GM12865 (cell line): ENCODE measurements around the gene TRMT1.

Experiments used
- DNase-seq: peaks from one replicate; pipeline ENCODE4 v3.0.0; 2010; ENCODE audit warnings: low read depth
- H3K4me3 ChIP-seq: 2 replicates; pipeline ENCODE4 v1.5.1; 2011; ENCODE audit warnings: mild to moderate bottlenecking, low read depth, low read length, control low read depth
- CTCF ChIP-seq: IDR thresholded peaks from 2 replicates; pipeline ENCODE4 v1.5.1; 2011; ENCODE audit warnings: low read length, control low read depth, low read depth, inconsistent platforms; ENCODE audit not compliant: insufficient read depth; ENCODE audit errors: missing control alignments

TRMT1 gene

GRCh38 chr19:13066226-13066625 lies 50.3 kb downstream of the TRMT1 start:
- TF ChIP-seq CTCF = no peak
- no peak for DNase-seq
- no peak overlapping the region for H3K4me3 ChIP-seq

GRCh38 chr19:13064092-13064489 lies 52.4 kb downstream of the TRMT1 start:
- TF ChIP-seq CTCF = no peak
- no peak for DNase-seq
- no peak overlapping the region for H3K4me3 ChIP-seq

GRCh38 chr19:13063461-13064091 lies 53.0 kb downstream of the TRMT1 start:
- H3K4me3 ChIP-seq = no peak overlapping the region
- no peak for DNase-seq
- no peak for TF ChIP-seq CTCF

- TF ChIP-seq CTCF = no peak
- no peak for DNase-seq
- no peak overlapping the region for H3K4me3 ChIP-seq
Observed at GRCh38 chr19:13062317-13062716, 54.2 kb downstream of the TRMT1 start.

GRCh38 chr19:13060964-13061927 lies 55.3 kb downstream of the TRMT1 start:
- DNase-seq = peak; percentile 71
- no peak overlapping the region for H3K4me3 ChIP-seq
- peak; percentile 98 for TF ChIP-seq CTCF

- DNase-seq = no peak
- H3K4me3 ChIP-seq = no peak overlapping the region
- no peak for TF ChIP-seq CTCF
Observed at GRCh38 chr19:13060233-13060963, 56.1 kb downstream of the TRMT1 start.
